MG63 (cell line): ENCODE data around the gene XPC. TPM values are rescaled to one million over a fixed set of nuclear protein-coding genes. Genes with fewer than 3 reads are reported as not detected.

Source experiments
- DNase-seq: peaks from one replicate; pipeline ENCODE4 v3.0.0-alpha.2; 2020
- H3K27me3 ChIP-seq: fragments of 250-450 bp; sonication (Bioruptor Pico); 2 replicates; pipeline ENCODE4 v1.5.1; 2020; ENCODE audit warnings: mild to moderate bottlenecking, moderate library complexity
- H3K36me3 ChIP-seq: fragments of 250-450 bp; sonication (Bioruptor Pico); 2 replicates; pipeline ENCODE4 v1.5.1; 2020; ENCODE audit warnings: mild to moderate bottlenecking, moderate library complexity
- H3K4me3 ChIP-seq: fragments of 250-450 bp; sonication (Bioruptor Pico); 2 replicates; pipeline ENCODE4 v1.5.1; 2020; ENCODE audit warnings: mild to moderate bottlenecking, moderate library complexity
- H3K9me3 ChIP-seq: fragments of 250-450 bp; sonication (Bioruptor Pico); 2 replicates; pipeline ENCODE4 v1.5.1; 2020; ENCODE audit warnings: mild to moderate bottlenecking, moderate library complexity
- total RNA-seq: library from RNA; depleted of rRNA; stranded (reverse); fragments of >200 nt; shearing (Covaris generic); gene quantifications from 2 replicates; pipeline ENCODE4 v1.2.3, GENCODE V29; 2014; ENCODE audit warnings: low replicate concordance

Gene XPC
- total RNA-seq, 1 experiment from 2014 or later, result 8.2 TPM

GRCh38 chr3:14146381-14147065 is 31.9 kb downstream of the XPC start:
- no peak for DNase-seq
- no peak overlapping the region for H3K4me3 ChIP-seq
- H3K9me3 ChIP-seq, result no peaks in the 10 kb centered on the region
- peaks cover 3% of the 10 kb centered on the region; the same call in 1 of the 2 replicates for H3K36me3 ChIP-seq
- no peaks in the 10 kb centered on the region for H3K27me3 ChIP-seq

DNA sequence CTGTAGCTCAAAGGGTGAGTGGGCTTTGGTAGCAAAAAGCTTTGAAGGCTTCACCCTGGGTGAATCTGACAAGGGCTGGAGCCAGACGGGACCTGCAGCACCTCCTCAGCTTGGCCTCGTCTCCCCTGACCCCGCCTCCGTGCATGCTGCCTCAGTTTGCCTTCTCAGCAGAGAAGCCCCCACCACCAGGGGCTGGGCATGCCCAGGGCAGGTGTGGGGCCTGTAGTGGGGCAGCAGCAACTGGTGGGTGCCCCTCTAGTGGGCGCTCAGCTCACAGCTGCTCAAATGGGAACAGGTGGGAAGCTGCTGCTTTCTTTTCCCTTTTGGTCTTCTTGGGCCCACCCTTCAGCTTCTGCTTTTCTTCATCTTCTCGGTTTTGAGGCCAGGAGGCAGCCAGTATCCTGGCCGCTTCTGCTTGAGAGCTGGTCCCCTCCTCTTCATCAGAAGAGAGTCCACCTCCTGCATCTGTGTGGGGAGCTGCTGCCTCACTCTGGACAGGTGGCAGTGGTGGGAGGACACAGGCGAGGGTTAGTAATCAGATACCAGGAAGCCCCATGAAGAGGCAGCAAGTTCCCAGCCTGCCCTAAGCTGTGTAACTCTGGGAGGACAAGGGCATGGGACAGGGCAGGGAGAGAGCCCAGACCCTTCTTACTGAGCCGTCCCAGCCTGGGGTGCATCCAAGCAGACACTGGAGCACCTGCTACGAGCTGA is 32.6 kb downstream of the XPC start:
- no peak overlapping the region for H3K4me3 ChIP-seq
- no peaks in the 10 kb centered on the region for H3K9me3 ChIP-seq
- no peak for DNase-seq
- peaks cover 3% of the 10 kb centered on the region; the same call in 1 of the 2 replicates for H3K36me3 ChIP-seq
- H3K27me3 ChIP-seq, result no peaks in the 10 kb centered on the region

DNA sequence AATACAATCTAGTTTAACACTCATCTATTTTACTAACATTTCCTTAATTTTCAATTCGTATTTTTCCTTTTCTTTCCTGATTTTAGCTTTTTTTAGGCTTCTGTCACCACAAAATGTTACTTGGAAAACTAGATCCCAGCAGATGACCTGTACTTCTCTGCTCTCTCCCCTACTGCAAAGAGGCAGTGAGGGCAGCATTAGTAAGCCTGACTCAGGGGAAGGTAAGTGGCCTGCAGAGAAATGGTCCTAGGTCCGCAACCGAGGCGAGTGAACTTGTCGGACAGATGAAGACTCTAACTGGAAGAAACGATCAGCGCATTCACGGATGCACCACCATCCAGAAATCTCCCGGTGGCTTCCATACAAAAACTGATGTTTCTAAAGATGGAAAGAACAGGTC is 33.2 kb downstream of the XPC start:
- no peak for DNase-seq
- no peaks in the 10 kb centered on the region for H3K27me3 ChIP-seq
- no peaks in the 10 kb centered on the region for H3K9me3 ChIP-seq
- H3K4me3 ChIP-seq, result no peak overlapping the region
- H3K36me3 ChIP-seq, result peaks cover 6% of the 10 kb centered on the region; the same call in 1 of the 2 replicates

- H3K36me3 ChIP-seq, result peaks cover 9% of the 10 kb centered on the region; the same call in 1 of the 2 replicates
These were observed 33.9 kb downstream of the XPC start for GRCh38 chr3:14144423-14145075.

DNA sequence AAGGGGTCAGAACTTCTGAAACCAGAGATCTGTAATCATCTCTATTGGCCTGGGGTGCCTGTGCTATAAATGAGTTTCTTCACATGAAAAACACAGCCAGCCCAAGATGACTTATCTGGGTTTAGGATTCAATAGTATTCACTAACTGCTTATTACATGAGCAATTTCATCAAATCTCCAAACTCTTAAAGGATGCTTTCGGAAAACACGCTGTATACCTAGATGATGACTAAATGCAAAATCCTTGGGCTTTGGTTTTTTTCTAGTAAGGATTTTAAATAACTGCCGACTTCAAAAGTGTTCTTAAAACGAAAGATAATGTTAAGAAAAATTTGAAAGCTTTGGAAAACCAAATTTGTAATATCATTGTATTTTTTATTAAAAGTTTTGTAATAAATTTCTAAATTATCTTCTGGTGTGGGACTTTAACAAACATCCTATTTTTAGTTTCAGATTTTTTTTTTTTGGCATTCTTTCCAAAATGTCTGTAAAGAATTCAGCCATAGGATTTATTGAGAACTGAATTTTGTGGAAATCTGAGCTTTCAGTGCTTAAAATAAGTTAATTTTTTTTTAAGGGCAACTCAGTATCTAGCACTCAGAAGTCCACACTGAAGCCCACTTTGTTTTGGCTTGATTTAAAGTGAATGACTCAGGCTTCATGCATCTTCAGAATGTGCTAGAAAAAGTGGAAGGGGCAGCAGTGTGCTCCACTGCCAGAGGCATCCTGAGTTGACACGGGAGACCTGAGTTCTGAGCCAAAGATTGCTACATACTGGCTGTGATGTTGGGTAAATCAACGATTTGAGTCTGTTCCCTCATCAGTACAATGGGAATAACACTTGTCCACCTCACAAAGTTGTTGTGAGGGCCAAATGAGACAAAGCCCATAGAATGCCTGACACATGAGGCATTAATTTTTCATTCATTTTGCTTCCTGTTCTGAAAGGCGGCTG is 34.9 kb downstream of the XPC start:
- no peaks in the 10 kb centered on the region for H3K9me3 ChIP-seq
- H3K4me3 ChIP-seq, result no peak overlapping the region
- peak; percentile 81 for DNase-seq
- no peaks in the 10 kb centered on the region for H3K27me3 ChIP-seq
- H3K36me3 ChIP-seq, result peaks cover 10% of the 10 kb centered on the region; the same call in 1 of the 2 replicates

More at GRCh38 chr3:14144423-14145075, 33.9 kb downstream of the XPC start:
- H3K9me3 ChIP-seq, result no peaks in the 10 kb centered on the region
- no peaks in the 10 kb centered on the region for H3K27me3 ChIP-seq
- peak; percentile 74 for DNase-seq
- 0 out of 2 replicates have a peak overlapping the region, but pooled peaks have one; percentile 14 for H3K4me3 ChIP-seq

DNA sequence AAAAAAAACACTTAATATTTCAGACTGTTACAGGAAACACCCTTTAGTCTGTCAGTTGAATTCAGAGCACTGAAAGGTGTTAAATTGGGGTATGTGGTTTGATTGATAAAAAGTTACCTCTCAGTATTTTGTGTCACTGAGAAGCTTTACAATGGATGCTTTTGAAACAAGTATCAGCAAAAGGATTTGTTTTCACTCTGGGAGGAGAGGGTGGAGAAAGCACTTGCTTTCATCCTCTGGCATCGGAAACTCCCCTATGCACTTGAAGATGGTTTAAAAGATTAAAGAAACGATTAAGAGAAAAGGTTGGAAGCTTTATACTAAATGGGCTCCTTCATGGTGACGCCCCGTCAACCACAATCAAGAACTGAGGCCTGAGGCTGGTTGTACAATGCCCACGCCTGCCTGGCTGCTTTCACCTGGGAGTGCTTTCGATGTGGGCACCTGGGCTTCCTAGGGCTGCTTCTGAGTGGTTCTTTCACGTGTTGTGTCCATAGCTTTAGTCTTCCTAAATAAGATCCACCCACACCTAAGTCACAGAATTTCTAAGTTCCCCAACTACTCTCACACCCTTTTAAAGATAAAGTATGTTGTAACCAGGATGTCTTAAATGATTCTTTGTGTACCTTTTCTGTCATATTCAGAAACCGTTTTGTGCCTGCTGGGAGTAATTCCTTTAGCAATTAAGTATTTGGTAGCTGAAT is 35.7 kb downstream of the XPC start:
- H3K27me3 ChIP-seq, result no peaks in the 10 kb centered on the region
- H3K36me3 ChIP-seq, result peaks cover 15% of the 10 kb centered on the region

GRCh38 chr3:14141602-14142341 is 36.6 kb downstream of the XPC start:
- no peak for DNase-seq
- H3K27me3 ChIP-seq, result no peaks in the 10 kb centered on the region
- peaks cover 17% of the 10 kb centered on the region for H3K36me3 ChIP-seq
- H3K4me3 ChIP-seq, result no peak overlapping the region
- H3K9me3 ChIP-seq, result no peaks in the 10 kb centered on the region

More for the DNA sequence above, 35.7 kb downstream of the XPC start:
- no peaks in the 10 kb centered on the region for H3K9me3 ChIP-seq
- DNase-seq, result no peak
- no peak overlapping the region for H3K4me3 ChIP-seq

DNA sequence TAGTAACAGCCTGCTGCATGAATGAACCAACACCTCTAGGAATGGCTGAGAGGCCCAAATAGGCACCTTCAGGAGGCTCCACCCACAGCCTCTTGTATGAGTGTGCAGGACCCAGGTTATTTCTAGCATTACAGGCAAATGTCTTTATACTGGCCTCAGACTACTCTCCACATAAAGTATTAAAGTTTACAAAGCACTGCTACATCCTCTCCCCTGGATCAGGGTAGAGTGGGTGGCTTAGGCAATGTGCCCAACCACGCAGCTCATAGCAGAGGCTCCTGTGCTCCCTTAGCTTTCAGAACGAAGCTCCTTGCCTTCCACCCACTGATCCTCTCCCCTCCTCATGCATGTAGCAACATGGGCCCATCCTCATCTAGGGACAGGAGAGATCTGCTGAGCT is 37.3 kb downstream of the XPC start:
- no peak for DNase-seq
- no peaks in the 10 kb centered on the region for H3K27me3 ChIP-seq
- H3K9me3 ChIP-seq, result no peaks in the 10 kb centered on the region
- no peak overlapping the region for H3K4me3 ChIP-seq
- H3K36me3 ChIP-seq, result peaks cover 20% of the 10 kb centered on the region

DNA sequence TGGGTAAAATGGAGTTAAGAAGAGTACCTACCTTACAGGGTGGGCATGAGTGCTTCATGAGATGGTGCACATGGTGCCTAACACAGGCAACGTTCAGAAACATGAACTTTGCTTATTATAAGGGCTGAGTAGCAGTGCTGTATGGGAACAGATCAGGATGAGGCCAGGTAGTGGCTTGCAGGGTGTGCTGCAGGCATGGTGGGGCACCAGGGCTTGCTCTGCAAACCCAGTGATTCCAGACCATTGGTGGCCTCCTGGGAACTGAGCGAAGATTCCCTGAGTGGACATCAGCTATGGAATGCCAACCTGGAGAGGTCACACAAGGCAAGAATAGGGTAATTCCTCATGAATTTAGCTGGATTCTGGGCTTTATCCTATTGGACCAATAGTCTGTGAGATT is 37.7 kb downstream of the XPC start:
- Histone ChIP-seq H3K9me3 (no peaks in the 10 kb centered on the region), H3K36me3 (peaks cover 25% of the 10 kb centered on the region), H3K27me3 (no peaks in the 10 kb centered on the region), H3K4me3 (no peak overlapping the region)
- no peak for DNase-seq

- no peaks in the 10 kb centered on the region for H3K27me3 ChIP-seq
- no peak overlapping the region for H3K4me3 ChIP-seq
- no peaks in the 10 kb centered on the region for H3K9me3 ChIP-seq
- peaks cover 24% of the 10 kb centered on the region for H3K36me3 ChIP-seq
- no peak for DNase-seq
These were observed 38.6 kb downstream of the XPC start for GRCh38 chr3:14139771-14140170.

GRCh38 chr3:14138878-14139655 is 39.3 kb downstream of the XPC start:
- H3K36me3 ChIP-seq, result peaks cover 27% of the 10 kb centered on the region
- DNase-seq, result no peak
- H3K4me3 ChIP-seq, result no peak overlapping the region

DNA sequence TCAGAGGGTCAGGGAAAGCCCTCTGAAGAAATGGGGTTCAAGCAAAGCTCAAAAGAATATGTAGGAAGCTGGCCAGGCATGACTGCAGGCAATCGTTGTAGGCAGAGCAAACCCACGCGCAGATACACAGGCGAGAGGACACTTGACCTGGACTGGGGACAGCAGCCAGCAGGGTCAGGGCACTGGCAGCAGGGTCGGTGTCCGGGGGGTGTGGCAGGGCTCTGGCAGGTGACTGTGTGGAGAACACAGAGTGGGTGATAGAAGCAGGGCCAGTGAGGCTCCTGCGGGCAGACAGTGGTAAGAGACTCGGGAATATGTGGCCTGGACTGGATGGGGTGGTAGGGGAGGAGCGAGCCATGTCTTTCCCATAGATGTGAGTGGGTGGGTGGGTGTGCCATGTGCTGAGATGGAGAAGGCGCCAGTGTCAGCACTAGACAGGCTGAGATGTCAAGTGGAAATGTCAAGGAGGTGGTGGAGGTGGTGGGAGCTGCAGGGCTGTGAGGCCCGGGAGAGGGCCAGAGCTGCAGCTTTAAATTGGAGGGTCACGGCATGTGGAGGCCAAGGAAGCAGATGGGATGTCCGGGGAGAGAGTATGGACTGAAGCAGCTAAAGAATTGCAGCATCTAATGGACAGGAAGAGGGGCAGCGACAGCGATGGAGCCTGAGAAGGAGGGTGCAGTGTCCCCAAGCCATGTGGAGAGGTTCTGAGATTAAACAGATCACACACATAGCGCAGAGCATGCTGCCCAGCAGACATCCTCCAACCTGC is 40.1 kb downstream of the XPC start:
- Histone ChIP-seq H3K36me3 (peaks cover 29% of the 10 kb centered on the region), H3K4me3 (no peak overlapping the region), H3K27me3 (no peaks in the 10 kb centered on the region), H3K9me3 (no peaks in the 10 kb centered on the region)
- no peak for DNase-seq

More at GRCh38 chr3:14138878-14139655, 39.3 kb downstream of the XPC start:
- Histone ChIP-seq H3K9me3 (no peaks in the 10 kb centered on the region), H3K27me3 (no peaks in the 10 kb centered on the region)

DNA sequence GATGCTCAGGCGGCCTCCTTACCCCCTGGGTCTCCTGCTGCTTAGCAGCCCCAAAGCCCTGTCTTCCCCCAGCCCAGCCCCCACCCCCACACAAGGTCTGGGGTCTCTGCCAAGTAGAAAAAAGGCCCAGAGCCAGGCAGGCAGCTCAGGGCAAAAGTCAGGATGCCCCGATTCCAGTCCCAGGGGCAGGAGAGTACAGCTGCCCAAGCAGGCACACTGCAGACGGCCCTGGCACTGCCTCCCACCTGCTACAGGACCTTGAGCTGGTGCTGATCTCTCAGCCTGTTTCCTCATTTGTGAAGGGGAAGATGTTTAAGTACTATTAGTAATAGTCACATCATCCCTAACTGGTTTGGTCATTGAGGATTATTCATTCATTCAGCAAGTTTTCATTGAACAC is 41.0 kb downstream of the XPC start:
- no peaks in the 10 kb centered on the region for H3K9me3 ChIP-seq
- peaks cover 38% of the 10 kb centered on the region for H3K36me3 ChIP-seq
- no peak for DNase-seq
- H3K4me3 ChIP-seq, result no peak overlapping the region
- no peaks in the 10 kb centered on the region for H3K27me3 ChIP-seq

DNA sequence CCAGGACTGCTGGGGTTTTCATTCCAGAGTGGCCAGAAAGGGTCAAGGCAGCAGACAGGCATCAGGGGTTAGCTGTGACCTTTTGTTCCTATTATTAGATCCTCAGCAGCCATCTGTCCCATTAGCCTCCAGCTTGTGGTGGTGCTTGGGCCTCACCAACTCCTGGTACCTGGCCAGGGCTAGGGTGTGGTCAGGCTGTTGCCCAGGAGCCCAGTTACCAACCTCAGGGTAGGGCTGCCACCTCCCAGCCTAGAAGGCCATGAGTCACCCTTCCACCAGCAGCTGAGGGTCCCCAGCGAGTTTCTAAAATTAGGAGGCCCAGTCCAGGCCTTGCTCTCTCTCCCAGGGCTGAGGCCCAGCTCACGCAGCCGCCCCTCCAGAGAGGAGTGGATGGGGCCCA is 41.4 kb downstream of the XPC start:
- H3K27me3 ChIP-seq, result no peaks in the 10 kb centered on the region
- peak; percentile 57 for DNase-seq
- no peak overlapping the region for H3K4me3 ChIP-seq
- H3K36me3 ChIP-seq, result peaks cover 39% of the 10 kb centered on the region
- no peaks in the 10 kb centered on the region for H3K9me3 ChIP-seq
